C4-2B (cell line): ENCODE results near the gene HAGHL.

Source experiments
- CTCF ChIP-seq: fragments of 450-650 bp; conservative IDR thresholded peaks from 2 replicates; pipeline ENCODE4 v1.5.1; 2017; ENCODE audit warnings: mild to moderate bottlenecking
- ZFX ChIP-seq: fragments of 450-650 bp; IDR thresholded peaks from 2 replicates; pipeline ENCODE4 v1.6.1; 2017

GRCh38 chr16:739560-740458, 12.9 kb downstream of the HAGHL start:
- TF ChIP-seq CTCF (no peak), ZFX (no peak)
